Glomerular endothelial cell (primary cell): ENCODE measurements around the gene RSBN1L. TPM values are rescaled to one million over a fixed set of nuclear protein-coding genes. Genes with fewer than 3 reads are reported as not detected.

Experiments used
- DNase-seq: peaks from one replicate; pipeline ENCODE4 v3.0.0-alpha.2; 2011; ENCODE audit warnings: low read depth, low spot score; ENCODE audit errors: extremely low read depth
- total RNA-seq: library from RNA; depleted of rRNA; stranded (reverse); fragments of >200 nt; gene quantifications from 2 replicates; pipeline ENCODE4 v1.2.3, GENCODE V29; 2015

RSBN1L gene
- total RNA-seq, 1 donor from 2014 or later = 13.0 TPM

- no peak for DNase-seq
Measured at GRCh38 chr7:77799078-77799964, 103.1 kb downstream of the RSBN1L start.

DNA sequence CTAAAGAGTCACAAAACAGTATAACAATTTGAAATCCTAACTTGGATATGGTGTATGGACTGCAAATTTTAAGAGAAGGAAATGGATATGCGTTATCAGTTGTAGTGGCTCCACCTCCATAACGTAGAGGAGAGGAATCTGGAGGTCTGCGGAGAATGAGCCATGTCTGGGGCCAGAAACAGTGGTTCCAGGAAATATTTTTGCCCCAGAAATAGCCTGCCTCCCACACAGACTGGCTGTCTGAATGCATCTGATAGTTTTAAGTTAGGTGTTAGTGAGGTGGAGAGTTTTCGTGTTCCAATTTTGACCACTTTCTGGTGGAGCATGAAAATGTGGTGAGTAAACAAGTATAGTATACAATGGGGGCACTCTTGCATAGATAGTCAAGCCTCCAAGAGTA, 103.9 kb downstream of the RSBN1L start:
- DNase-seq = no peak

DNA sequence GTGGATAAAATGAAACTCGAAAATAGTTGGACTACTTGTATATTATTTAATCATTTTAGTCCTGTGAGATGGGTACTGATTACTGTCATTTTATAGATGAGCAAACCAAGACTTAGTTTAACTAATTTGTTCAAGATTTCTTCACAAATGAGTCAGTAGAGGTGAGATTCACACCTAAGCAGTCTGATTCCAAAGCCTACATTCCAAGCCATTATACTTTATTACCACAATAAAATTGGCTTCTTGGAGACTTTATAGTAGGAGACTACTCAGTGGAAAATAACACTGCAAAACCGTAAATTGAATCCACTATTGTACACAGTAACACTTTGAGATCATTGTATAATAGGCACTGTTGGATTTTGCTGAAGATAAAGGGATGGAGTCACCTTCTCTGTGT, 104.5 kb downstream of the RSBN1L start:
- no peak for DNase-seq

DNA sequence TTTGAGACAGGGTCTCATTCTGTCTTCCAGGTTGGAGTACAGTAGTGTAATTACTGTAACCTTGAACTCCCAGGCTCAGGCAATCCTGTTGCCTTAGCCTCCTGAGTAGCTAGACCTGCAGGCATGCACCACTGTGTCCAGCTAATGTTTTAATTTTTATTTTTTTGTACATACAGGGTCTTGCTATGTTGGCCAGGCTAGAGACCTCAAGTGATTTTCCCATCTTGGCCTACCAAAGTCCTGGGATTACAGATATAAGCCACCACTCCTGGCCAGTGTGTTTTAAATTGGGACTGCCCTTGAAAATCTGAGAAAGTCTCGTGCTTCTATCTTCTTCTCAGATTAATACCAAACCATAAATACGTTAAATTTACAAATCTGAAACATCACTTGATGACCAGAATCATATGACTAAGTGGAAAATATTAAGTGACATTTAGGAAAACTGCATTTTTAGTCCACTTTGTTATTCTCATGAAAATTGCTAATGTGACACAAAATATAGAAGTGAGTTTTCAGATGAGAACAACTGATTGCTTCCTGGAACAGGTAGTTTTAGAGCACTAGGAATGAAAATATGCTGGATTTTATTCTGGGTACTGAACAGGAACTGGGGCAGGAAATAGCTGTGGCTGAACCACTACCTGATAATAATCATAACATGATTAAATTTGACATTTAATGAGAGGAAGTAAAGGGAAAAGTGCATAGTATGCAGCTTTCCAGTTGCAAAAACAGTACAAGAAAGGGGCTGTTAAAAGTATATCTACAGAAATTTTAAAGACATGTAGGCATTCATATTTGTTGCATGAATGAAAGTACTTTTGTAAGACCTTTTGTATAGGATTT, 106.5 kb downstream of the RSBN1L start:
- DNase-seq = no peak

- no peak for DNase-seq
Measured at GRCh38 chr7:77806425-77806824, 110.2 kb downstream of the RSBN1L start.

DNA sequence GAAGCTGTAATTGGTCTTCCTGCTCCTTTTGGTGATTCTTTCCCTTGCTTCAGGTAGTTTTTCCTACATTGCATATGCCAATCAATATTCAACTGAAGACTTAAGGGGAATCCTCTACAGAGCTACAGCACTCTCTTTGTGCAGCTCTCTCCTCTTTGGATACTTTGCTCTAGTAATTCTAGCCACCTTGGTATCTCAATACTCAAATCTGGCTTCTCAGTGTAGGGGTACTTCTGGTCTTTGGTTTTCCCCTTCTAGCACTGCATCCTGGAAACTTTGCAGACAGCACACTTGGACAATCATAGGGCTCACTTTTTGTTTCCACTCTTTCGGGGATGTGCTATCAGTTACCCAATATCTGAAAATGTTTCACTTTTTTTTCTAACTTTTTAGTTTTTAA, 112.3 kb downstream of the RSBN1L start:
- no peak for DNase-seq

DNA sequence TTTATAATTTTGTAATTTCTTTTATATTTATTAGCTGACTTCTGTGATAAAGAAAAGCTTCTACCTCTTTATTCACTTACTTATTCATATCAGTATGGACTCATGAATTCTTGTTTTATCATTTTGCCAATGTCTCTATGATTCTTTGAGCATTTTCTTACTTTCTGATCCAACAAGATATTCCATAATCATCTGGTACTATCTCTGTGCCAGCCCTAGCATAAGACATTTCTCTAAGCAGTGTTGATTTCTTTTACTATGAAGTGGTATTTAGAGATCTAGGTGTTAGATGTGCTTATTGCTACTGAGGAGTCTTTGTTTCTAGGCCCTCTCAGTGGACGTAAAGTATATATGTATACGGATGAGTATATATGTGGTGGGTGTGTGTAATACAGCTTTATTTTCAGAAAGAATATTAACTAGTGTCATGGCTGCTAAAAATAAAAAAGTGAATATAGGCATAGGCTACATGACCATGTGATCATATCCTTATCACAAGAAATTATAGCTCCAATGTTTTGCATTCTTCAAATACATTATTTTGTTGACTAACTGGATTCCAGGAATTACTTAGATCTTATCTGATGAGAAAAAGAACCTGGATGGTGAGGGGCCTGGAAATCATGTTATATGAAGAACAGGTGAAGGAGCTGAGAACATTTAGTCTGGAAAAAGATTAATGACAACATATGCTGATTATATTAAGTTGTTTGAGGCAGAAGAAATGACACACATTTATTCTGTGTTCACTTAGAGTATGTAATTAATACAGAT, 115.4 kb downstream of the RSBN1L start:
- DNase-seq = no peak

- DNase-seq = no peak
Measured at GRCh38 chr7:77812290-77812685, 116.0 kb downstream of the RSBN1L start.

- DNase-seq = no peak
Measured at GRCh38 chr7:77813180-77813579, 116.9 kb downstream of the RSBN1L start.

- DNase-seq = no peak
Measured at GRCh38 chr7:77819021-77819420, 122.8 kb downstream of the RSBN1L start.

DNA sequence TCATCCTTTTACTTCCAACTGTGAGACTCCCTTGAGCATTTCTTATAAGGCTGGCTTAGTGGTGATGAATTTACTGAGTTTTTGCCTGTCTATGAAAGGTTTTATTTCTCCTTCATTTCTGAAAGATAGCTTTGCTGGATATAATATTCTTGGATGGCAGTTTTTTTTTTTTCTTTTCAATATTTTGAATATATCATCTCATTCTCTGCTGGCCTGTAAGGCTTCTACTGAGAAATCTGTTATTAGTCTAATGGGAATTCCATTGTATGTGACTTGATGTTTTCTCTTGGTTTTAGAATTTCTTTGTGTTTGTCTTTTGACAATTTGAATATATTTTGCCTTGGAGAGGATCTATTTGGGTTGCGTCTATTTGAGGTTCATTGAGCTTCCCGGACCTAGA, 124.7 kb downstream of the RSBN1L start:
- DNase-seq = no peak

DNA sequence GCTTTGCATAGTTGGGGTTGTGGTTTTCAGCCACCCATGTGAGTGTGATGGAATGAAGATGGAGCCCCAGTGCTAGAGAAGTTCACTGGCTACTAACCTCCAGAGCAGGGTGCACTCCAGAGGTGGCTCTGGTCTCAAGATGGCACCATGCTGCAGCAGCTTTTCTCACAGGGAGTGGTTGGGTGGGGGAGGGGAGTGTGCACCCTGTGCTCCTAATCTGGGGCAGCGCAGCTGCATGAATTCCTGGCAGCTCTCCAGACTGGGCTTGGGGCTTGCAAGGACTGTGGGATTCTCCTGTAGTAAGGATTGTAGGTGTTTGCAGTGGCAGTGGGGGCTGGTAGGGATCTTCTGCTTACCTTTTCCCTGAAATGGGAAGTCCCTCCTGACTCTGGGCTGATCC, 126.0 kb downstream of the RSBN1L start:
- no peak for DNase-seq

DNA sequence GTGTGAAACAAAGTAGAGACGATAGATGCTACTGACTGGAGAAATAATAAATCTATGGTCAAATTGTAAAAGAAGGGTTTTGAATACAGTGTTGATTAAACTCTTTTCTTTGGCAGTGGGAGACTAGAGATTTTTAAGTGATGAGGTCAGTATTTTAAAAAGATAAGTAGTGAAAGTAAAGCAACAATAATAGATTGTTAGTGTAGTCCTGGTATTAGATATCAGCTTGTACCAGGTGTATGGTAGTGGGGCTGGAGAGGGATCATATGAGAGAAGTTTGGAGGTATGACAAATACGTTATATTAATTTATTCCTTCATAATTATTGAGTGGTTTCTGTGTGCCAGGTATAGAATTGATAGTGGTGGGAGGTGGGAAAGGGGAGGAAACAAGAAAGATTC, 127.5 kb downstream of the RSBN1L start:
- no peak for DNase-seq

- no peak for DNase-seq
Measured at GRCh38 chr7:77824636-77825035, 128.4 kb downstream of the RSBN1L start.

DNA sequence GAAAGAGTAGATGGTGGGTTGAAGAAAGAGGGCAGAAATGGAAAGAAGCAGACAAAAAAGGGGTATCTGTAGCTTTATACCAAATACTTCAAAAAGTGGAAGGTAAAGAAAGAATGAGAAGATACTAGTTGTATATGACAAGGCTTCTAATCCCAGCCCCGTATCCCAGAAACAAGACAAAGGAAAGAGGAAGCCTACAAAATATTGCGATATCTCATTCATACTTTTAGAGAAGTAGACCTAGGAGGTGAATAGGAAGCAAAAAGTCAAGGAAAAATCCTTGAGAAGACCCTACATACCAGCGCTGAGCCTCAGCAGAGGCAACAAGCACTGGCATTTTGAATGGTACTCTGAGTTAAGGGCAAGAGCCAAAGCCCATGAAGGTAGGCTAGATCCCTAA, 128.9 kb downstream of the RSBN1L start:
- no peak for DNase-seq

DNA sequence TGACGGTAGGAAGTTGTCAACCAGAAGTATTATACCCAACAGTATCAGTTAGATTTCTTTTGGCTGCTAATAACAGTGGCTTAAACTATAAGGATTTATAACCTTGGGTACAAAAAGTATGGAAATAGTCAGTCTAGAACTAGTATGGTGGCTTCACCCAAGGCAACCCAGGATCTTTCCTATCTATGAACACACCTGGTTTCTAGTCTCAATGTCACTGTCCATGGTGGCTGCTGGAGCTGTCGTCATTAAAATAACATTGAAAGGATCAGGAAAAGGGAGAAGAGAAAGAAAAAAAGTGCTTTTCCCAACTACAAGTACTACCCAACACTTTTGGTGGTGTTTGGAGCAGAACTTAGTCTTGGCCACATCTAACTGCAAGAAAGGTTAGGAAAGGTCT, 130.0 kb downstream of the RSBN1L start:
- DNase-seq = no peak

- no peak for DNase-seq
Measured at GRCh38 chr7:77827999-77828398, 131.7 kb downstream of the RSBN1L start.

GRCh38 chr7:77830649-77831355, 134.5 kb downstream of the RSBN1L start:
- no peak for DNase-seq

DNA sequence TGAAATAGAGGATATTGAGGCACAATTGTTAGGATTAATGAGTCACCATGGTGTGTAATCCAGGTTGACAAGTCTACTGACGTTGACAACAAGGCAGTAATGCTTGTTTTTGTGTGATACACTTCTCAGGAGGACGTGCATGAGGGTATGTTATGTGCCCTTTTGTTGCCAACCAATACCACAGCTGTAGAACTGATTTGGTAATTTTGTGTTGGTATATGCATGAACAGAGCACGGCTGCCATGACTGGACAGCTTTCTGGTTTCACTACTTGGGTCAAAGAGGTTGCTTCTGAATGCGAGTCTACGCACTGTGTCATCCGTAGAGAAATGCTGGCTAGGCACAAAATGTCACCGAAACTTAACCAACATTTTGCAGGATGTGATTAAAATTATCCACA, 135.2 kb downstream of the RSBN1L start:
- DNase-seq = no peak

DNA sequence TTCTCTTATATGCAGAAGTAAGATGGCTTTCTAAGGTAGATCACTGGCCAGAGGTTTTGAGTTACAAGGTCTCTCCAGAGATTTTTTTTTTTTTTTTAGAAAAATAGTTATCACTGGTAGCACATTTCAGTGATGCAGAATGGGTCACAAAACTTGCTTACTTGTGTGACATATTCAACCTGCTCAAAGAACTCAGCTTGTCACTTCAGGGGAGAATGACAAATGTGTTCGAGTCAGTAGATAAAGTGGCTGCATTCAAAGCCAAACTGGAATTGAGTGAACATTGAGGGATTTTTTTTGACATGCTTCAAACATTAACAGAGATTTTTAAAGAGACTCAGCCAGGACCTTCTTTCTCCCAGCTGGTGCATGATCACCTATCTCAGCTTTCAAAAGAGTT, 135.7 kb downstream of the RSBN1L start:
- no peak for DNase-seq
